ENCODE measurements around the gene ZNF296.
"Not testable (repeated sequence)": the region's sequence is repeated elsewhere in the genome, so short reads cannot be mapped to it uniquely, and the experiment has no call there.

ZNF296 gene

GRCh38 chr19:45076029-45076850, at the start of gene ZNF296:
TSS of gene ZNF296 (minus strand) at chr19:45076478. CDS start at chr19:45076373, 105 bp downstream.
- DNase-seq: peak; percentile 71

DNA sequence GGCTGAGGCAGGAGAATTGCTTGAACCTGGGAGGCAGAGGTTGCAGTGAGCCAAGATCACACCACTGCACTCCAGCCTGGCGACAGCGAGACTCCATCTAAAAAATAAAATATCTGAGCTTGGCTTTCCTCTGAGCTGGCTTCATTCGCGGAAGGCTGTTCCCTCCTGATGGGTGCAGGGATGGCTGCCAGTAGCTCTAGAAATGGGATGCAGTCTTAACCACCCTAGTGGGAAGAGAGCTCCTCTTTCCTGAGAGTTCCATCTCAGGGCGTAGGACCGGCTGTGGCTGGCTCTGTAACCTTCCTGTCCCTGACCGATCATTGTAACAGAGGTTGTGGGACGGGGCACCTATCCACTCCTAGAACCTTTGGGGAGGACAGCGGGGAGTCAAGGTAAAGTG, 49.1 kb upstream of the ZNF296 start:
- DNase-seq: no peak

GRCh38 chr19:45124021-45124420, 47.7 kb upstream of the ZNF296 start:
- no peak for DNase-seq

- no peak for DNase-seq
Observed at GRCh38 chr19:45123440-45123850, 47.2 kb upstream of the ZNF296 start.

GRCh38 chr19:45122832-45123231, 46.6 kb upstream of the ZNF296 start:
- no peak for DNase-seq

DNA sequence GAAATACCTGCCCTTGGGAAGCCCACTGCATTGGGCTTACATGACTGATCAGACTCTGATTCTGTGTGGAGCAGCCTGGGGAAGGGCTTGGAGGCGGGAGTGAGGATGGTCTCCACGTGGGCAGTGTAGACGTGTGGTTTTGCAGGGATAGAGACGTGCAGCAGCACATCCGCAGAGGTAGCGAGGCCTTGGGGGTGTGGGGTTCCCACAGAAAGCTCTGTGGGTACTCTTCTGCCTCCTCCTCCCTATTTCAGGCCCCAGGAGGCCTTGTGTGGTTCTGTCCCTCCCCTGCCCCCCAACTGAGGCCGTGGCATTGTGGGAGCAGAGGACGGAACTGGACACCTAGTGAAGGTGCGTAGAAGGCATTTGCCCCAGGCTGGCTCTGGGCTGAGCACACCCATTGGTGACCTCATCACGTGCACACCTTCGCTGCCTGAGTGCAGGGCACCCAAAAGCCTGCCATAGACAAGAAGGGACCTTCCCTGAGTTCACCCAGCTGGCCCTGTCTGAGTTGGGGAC, 45.6 kb upstream of the ZNF296 start:
- DNase-seq: no peak

DNA sequence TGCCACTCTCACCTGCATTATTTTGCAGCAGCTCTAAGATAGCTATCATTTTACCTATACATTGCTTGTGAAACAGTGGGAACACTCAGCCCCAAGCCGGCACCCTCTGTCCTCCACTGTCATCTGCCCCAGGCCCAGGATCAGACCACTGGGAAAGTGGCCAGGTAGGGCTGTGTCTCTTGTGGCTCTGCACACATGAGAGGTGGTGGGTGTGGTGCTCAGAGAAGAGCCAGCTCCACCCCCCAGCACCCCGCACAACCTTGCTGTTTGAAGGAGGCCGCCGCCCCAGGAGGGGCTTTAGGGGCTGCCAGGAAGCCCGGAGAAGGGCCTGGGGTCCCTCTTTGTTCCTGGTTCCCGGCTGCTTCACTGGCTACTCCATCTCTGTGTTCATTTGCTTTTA, 43.3 kb upstream of the ZNF296 start:
- DNase-seq: no peak

DNA sequence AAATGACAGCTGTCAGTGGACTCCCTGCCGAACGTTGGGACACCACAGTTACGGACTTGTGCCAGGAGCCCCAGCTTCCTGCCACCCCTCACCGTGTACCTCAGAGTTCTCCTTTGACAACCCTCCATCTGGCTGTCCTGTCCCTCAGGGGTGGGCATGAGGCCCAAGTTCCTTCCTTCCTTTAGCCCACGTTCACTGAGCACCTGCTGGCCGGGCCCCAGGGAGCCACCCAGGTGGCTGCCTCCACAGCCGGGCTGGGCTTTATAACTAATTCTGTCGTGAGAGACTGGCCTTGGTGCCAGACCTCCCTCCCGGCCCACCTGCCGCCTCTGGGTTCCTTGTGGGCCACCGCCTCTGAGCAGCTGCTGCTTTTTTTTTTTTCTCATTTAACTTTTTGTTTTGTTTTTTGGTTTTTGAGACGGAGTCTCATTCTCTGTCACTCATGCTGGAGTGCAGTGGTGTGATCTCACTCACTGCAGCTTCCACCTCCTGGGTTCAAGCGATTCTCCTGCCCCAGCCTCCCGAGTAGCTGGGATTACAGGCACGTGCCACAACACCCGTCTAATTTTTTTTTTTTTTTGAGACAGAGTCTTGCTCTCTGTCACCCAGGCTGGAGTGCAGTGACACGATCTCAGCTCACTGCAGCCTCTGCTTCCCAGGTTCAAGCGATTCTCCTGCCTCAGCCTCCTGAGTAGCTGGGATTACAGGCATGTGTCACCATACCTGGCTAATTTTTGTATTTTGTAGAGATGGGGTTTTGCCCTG, 42.5 kb upstream of the ZNF296 start:
- peak; percentile 63 for DNase-seq

GRCh38 chr19:45118106-45118505, 41.8 kb upstream of the ZNF296 start:
- DNase-seq: no peak

DNA sequence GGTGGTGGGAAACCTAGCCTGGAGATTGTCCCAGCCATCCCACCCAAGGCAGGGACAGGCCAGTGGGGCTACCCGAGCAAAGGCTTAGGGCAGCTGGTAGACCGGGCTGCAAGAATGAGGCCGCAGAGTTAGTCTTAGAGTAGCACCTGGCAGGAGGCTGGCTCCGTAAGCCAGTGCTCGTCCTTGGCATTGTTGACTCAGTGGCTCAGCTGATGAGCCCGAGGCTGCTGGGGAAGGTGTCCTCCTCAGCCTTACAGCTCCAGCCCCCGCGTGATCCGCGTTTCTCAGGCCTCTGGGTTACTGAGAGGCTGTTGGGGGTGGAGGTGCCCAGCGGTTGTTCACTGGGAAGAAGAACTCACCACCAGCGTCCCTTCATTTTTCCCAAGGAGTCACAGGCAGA, 41.4 kb upstream of the ZNF296 start:
- no peak for DNase-seq

DNA sequence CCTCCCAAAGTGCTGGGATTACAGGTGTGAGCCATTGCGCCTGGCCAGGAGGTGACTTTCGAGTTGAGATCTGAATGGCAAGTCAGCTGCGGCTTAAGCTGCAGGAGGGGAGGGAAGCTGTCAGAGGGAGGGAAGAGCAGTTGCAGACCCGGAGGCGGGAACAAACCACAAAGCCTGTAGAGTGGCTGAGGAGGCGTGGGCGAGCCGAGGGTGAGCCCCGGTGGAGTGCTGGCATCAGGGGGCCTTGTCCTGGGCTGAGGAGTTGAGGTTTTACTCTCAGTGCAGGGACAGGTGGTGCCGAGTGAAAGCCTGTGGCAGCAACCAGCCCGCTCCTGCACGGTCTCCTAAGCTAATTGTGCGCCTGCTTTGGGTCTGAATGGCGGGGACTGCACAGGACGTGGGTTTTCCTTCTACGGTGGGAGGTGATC, 40.9 kb upstream of the ZNF296 start:
- no peak for DNase-seq

- peak; percentile 56 for DNase-seq
Observed at GRCh38 chr19:45115809-45116615, 39.7 kb upstream of the ZNF296 start.

DNA sequence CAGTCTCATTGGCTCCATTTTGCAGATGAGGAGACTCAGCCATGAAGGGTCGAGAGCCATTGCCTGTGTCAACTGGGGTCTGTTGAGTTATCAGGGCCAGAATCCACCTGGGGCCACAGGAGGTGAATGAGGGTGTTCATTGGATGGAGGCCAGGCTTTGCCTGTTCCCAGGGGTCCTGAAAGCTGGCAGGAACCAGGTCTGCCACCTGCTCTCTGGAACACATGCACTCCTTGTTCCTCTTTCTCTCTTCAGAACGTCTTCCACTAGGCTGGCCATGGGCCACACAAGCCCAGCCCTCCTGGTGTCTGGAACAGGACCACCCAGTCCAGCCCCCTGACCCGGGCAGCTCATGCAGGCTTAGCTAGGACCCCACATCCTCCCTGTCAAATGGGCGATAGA, 37.8 kb upstream of the ZNF296 start:
- DNase-seq: no peak

GRCh38 chr19:45113628-45114027, 37.4 kb upstream of the ZNF296 start:
- DNase-seq: no peak

- DNase-seq: no peak
Observed at GRCh38 chr19:45112111-45112827, 36.0 kb upstream of the ZNF296 start.

DNA sequence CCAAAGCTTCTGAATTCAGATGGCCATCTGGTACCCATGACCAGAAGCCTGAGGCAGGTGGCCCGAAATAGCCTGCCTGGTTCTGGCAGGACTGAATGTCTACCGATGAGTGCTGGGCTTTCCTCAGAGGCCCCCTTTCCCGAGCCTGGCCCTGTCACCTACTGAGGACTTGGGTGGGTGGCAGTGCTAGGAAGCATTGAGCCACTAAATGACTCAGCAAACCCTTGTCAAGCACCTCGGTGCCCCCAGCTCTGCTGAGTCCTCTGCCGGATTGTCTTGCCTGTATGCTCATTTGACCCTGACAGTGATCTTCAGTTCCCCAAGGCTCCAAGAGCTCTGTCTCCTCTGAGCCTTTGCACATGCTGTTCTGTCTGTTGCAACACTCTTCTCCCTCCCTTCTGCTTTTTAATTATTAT, 34.6 kb upstream of the ZNF296 start:
- DNase-seq: no peak

DNA sequence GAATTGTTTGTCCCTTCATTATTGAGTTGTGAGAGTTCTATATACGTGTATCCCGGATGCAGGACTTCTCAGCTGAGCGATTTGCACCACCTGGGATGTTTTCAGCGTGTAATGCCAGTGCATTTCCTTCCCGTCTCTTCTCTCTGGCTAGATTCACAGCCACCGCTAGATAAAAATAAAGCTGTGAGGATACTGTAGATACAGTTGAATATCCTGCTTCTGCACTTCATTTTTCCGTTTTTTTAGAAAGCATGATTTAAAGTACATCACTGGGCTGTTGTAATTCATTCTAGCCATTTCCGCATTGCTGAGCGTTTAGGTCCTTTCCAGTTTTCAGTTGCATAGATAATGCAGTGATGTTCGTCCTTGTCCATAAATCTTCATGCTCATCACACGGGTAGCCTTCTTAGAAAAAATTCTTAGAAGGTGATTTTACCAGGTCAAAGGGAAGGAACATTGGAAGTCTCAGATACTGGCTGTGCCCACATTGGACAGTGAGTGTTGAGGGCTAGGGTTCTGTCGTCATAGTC, 31.4 kb upstream of the ZNF296 start:
- no peak for DNase-seq

DNA sequence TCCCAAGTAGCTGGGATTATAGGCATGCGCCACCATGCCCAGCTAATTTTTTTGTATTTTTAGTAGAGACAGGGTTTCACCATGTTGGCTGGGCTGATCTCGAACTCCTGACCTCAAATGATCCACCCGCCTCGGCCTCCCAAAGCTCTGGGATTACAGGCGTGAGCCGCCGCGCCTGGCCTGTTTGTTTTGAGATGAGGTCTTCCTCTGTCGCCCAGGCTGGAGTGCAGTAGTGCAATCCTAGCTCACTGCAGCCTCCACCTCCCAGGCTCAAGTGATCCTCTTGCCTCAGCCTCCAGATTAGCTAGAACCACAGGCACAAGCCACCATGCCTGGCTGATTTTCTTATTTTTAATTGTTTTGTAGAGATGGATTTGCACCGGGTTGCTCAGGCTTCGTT, 30.1 kb upstream of the ZNF296 start:
- DNase-seq: not testable (repeated sequence)

GRCh38 chr19:45104658-45105349, 28.5 kb upstream of the ZNF296 start:
- no peak for DNase-seq

DNA sequence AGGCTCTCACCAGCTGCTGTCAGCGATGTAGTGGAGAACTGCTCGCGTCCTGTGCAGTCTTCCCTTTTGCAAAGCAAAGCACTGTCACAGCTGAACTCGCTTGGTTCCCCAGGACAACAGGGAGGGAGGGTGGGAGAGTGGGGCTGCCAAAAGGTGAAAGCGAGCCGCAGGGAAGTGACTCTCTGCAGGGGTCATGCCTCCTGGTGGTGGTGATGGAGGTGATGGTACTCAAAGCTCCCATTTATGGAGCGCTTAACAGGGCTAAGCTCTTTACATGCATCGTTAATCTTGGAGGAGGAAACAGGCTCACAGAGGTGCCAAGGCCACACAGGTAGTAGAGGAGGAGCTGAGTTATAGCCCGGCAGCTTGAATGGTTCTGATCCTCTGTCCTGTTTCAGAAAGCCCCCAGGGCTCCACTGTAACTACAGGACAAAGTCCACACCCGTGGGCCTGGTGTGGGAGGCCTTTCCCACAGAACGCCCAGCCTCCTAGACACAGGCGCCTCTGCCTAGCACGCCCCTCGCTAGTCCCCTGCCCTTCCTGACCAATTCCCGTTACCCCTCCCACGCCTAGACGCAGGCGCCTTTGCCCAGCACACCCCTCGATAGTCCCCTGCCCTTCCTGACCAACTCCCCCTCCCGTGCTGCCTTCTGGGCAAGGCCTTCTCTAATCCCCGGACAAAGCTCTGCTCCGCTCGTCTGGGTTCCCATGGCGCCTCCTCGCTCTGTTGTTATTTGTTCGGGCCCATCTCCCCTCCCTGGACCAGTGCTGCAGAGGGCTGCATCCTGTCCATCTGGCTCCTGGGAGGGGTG, 27.4 kb upstream of the ZNF296 start:
- no peak for DNase-seq

DNA sequence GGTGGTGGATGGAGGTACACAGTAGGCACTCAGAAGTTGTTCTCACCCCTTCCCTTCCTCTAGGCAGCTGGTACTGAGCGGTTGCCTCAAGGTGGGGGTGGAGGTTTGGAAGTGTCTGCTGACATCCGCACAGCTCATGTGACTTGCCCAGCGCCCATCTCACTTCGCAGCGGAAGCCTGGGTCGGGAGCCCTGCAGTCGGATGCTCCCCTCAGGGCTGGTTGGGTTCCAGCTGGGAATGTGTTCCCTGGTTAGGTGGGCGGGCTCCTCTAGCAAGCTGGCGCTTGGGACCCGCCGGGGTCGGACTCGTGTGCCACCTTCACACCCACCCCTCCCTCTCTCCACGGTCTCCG, 26.9 kb upstream of the ZNF296 start:
- no peak for DNase-seq
